Measurements from ENCODE around the gene CLDN14. TPM values are rescaled to one million over a fixed set of nuclear protein-coding genes. Genes with fewer than 3 reads are reported as not detected.

Gene CLDN14
- total and polyA plus RNA-seq, 4 donors, result 0.08 to 0.49 (median 0.15) TPM; not detected in 1

DNA sequence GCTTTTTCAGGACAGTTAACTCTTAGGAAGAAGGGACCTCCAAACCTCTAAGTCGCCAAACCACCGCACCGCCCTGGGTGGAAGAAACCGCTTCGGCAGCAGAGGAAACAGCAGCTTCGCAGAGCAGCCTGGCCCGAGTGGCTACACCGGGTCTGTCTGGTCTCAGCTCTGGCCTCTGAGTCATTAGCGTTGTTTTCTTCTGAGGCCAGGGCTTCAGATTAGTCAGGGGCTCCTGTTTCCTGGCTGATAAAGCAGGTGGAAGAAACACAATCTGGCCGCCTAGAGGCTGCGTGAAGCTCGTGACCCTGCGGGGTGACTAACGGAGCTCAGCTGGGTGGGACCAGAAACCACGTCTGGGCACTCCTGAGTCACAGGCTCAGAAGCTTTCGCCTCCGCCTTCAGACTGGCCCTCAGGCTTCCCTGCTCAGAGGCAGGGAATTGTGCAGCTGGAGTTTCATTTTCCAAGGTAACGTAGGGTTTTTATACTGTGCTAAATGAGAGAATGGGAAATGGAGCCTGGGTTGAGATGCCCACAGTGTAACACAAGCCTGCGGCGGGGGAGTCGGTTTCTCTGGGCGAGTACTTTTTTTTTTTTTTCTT, 49.9 kb downstream of the CLDN14 start:
- DNase-seq (peak in 2 of 3 donors; percentile 47 to 68), ATAC-seq (ENCODE audit: insufficient read depth, low FRiP score) (peak; percentile 86)
- peak overlapping the region; percentile 52 to 69 for H3K27ac ChIP-seq (ENCODE audit: low read depth in 1 of 2, low read length in 1 of 2)
- no peaks in the 10 kb centered on the region for H3K9me3 ChIP-seq (ENCODE audit: control insufficient read depth in 4 of 4, insufficient read depth in 3 of 4, low read length in 3 of 4)
- TF ChIP-seq, protein P1, sequence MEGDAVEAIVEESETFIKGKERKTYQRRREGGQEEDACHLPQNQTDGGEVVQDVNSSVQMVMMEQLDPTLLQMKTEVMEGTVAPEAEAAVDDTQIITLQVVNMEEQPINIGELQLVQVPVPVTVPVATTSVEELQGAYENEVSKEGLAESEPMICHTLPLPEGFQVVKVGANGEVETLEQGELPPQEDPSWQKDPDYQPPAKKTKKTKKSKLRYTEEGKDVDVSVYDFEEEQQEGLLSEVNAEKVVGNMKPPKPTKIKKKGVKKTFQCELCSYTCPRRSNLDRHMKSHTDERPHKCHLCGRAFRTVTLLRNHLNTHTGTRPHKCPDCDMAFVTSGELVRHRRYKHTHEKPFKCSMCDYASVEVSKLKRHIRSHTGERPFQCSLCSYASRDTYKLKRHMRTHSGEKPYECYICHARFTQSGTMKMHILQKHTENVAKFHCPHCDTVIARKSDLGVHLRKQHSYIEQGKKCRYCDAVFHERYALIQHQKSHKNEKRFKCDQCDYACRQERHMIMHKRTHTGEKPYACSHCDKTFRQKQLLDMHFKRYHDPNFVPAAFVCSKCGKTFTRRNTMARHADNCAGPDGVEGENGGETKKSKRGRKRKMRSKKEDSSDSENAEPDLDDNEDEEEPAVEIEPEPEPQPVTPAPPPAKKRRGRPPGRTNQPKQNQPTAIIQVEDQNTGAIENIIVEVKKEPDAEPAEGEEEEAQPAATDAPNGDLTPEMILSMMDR (IDR thresholded peaks at IDR 0.05; ENCODE audit: control extremely low read depth, extremely low read depth), result no peak
- 13 to 28% methylated on average over 22 of the region's 22 CpGs for WGBS, 2 donors
- H3K36me3 ChIP-seq (ENCODE audit: control insufficient read depth in 4 of 4, insufficient read depth in 4 of 4, low read length in 4 of 4), result no peaks in the 10 kb centered on the region
- no peak overlapping the region for H3K4me3 ChIP-seq
- no peaks in the 10 kb centered on the region for H3K27me3 ChIP-seq (ENCODE audit: control insufficient read depth in 3 of 3, insufficient read depth in 3 of 3, low read length in 2 of 3)
- no peak overlapping the region for H3K9ac ChIP-seq (ENCODE audit: insufficient read depth in 1 of 2, low read length in 2 of 2)
- H3K4me1 ChIP-seq (ENCODE audit: control insufficient read depth in 5 of 5, insufficient read depth in 5 of 5, low read length in 5 of 5), result peaks cover 0 to 6% (median 0%) of the 10 kb centered on the region in 5 donors

DNA sequence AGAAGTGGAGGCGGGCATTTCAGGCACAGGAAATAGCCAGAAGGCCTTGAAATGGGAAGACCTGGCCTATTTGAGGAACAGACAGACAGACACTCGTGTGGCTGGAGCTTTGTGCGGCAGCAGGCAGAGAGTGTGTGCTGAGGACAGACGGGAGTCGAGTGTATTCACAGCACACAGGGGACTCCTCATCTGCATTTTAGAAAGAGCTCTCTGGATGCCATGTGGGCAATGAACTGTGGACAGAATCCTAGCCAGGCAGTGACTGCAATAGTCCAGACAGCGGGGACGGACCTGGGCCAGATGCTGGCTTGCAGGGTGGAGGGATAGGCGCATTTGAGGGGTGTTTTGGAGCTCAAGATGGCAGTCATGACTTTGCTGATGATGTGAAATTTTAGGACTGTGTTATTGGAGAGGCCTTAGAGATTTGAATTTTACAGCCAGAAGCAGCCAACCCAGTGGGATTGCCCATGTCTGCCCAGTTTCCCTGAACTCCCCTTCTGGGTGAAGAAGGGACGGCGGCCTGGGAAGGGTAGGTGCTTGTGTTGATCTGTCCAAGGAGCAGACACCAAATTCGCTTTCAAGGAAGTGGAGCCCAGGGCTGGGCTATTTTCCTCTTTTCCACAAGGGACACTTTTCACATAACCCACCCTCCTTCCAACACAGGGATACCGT, 51.0 kb downstream of the CLDN14 start:
- no peaks in the 10 kb centered on the region for H3K27me3 ChIP-seq (ENCODE audit: control insufficient read depth in 3 of 3, insufficient read depth in 3 of 3, low read length in 2 of 3)
- no peak for DNase-seq
- peaks cover 0 to 6% (median 0%) of the 10 kb centered on the region in 5 donors for H3K4me1 ChIP-seq (ENCODE audit: control insufficient read depth in 5 of 5, insufficient read depth in 5 of 5, low read length in 5 of 5)
- H3K4me3 ChIP-seq, result no peak overlapping the region
- no peak for ATAC-seq (ENCODE audit: insufficient read depth, low FRiP score)
- H3K27ac ChIP-seq (ENCODE audit: low read depth in 1 of 2, low read length in 1 of 2), result no peak overlapping the region
- WGBS, 2 donors, result 73 to 81% methylated on average over 12 of the region's 12 CpGs
- TF ChIP-seq, protein P1 (IDR thresholded peaks at IDR 0.05; ENCODE audit: control extremely low read depth, extremely low read depth), result no peak
- no peak overlapping the region for H3K9ac ChIP-seq (ENCODE audit: insufficient read depth in 1 of 2, low read length in 2 of 2)
- H3K36me3 ChIP-seq (ENCODE audit: control insufficient read depth in 4 of 4, insufficient read depth in 4 of 4, low read length in 4 of 4), result no peaks in the 10 kb centered on the region
- no peaks in the 10 kb centered on the region for H3K9me3 ChIP-seq (ENCODE audit: control insufficient read depth in 4 of 4, insufficient read depth in 3 of 4, low read length in 3 of 4)

DNA sequence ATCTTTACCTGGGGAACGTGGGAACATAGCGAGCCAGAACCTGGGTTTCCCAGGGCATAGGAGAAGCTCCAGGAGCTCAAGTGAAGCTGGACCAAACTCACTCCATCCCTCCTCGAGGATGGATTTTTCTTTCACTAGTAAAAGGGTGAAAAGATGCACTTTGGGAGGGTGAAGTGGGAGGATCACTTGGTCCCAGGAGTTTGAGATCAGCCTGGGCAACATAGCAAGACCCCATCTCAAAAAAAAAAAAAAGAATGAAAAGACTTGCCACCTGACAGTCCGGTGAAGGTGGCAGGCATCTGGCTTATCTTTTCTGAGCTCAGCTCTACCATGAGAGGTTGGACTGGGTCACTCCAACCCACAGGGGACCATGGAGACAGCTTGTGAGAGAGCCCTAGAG, 52.4 kb downstream of the CLDN14 start:
- Histone ChIP-seq H3K4me1 (ENCODE audit: control insufficient read depth in 5 of 5, insufficient read depth in 5 of 5, low read length in 5 of 5) (peaks cover 0 to 5% (median under 1%) of the 10 kb centered on the region in 5 donors), H3K9me3 (ENCODE audit: control insufficient read depth in 4 of 4, insufficient read depth in 3 of 4, low read length in 3 of 4) (no peaks in the 10 kb centered on the region), H3K27ac (ENCODE audit: low read depth in 1 of 2, low read length in 1 of 2) (no peak overlapping the region), H3K4me3 (no peak overlapping the region), H3K36me3 (ENCODE audit: control insufficient read depth in 4 of 4, insufficient read depth in 4 of 4, low read length in 4 of 4) (no peaks in the 10 kb centered on the region), H3K27me3 (ENCODE audit: control insufficient read depth in 3 of 3, insufficient read depth in 3 of 3, low read length in 2 of 3) (no peaks in the 10 kb centered on the region), H3K9ac (ENCODE audit: insufficient read depth in 1 of 2, low read length in 2 of 2) (no peak overlapping the region)
- DNase-seq, result no peak
- WGBS, 2 donors, result 94% methylated on average over 4 of the region's 4 CpGs
- no peak for ATAC-seq (ENCODE audit: insufficient read depth, low FRiP score)
- TF ChIP-seq, protein P1 (IDR thresholded peaks at IDR 0.05; ENCODE audit: control extremely low read depth, extremely low read depth), result no peak

Data from lung (tissue), 12 donors.